ENCODE measurements around the gene THOC6. TPM values are rescaled to one million over a fixed set of nuclear protein-coding genes. Genes with fewer than 3 reads are reported as not detected.

The THOC6 gene
- total RNA-seq, 2 experiments from 2014 or later: 12.0 to 12.9 TPM

DNA sequence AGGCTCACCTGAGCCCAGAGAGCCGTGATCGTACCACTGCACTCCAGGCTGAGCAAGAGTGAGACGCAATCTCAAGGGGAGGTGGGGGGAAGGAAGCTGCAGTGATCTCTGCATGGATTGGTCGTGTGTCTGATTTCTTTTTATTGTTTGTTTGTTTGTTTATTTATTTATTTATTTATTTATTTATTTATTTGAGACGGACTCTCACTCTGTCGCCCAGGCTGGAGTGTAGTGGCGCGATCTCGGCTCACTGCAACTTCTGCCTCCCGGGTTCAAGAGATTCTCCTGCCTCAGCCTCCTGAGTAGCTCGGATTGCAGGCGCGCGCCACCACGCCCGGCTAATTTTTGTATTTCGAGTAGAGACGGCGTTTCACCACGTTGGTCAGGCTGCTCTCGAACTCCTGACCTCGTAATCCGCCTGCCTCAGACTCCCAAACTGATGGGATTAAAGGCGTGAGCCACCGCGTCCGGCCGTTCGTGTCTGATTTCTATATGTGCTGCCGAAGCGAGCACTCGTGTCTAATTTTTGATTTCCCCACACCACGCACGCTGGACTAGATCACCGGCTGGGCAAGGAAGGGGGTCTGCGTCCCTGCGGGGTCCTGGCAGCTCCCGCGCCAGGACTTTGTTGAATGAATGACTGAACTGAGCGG lies 4.1 kb upstream of the THOC6 start:
- H3K36me3 Mint-ChIP-seq (ENCODE audit: low read depth): peaks cover 5% of the 10 kb centered on the region
- intact Hi-C loops (cut with DNase I, micrococcal nuclease): loop anchor here (2.0 to 10.0 kb wide), 3 partner anchors 15 to 435 kb away; no protein-coding TSS in a partner anchor
- ChIA-PET POLR2A (interaction anchor here (0.6 to 3.3 kb wide), 11 partner anchors 10 to 1036 kb away, joined by 3 to 24 read pairs (median 4); partner anchors contain the start of genes NAA60, ZNF213 and ZNF263), CTCF (interaction anchor here (0.7 to 5.4 kb wide), 7 partner anchors 8 to 110 kb away, joined by 3 to 38 read pairs (median 9); no protein-coding TSS in a partner anchor)
- TF ChIP-seq, protein P1, sequence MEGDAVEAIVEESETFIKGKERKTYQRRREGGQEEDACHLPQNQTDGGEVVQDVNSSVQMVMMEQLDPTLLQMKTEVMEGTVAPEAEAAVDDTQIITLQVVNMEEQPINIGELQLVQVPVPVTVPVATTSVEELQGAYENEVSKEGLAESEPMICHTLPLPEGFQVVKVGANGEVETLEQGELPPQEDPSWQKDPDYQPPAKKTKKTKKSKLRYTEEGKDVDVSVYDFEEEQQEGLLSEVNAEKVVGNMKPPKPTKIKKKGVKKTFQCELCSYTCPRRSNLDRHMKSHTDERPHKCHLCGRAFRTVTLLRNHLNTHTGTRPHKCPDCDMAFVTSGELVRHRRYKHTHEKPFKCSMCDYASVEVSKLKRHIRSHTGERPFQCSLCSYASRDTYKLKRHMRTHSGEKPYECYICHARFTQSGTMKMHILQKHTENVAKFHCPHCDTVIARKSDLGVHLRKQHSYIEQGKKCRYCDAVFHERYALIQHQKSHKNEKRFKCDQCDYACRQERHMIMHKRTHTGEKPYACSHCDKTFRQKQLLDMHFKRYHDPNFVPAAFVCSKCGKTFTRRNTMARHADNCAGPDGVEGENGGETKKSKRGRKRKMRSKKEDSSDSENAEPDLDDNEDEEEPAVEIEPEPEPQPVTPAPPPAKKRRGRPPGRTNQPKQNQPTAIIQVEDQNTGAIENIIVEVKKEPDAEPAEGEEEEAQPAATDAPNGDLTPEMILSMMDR (IDR thresholded peaks at IDR 0.05): no peak
- H3K27me3 Mint-ChIP-seq: peaks cover 4% of the 10 kb centered on the region
- Histone ChIP-seq H3K36me3 (ENCODE audit: insufficient read depth, low read length) (no peaks in the 10 kb centered on the region), H3K4me3 (ENCODE audit: low read length) (peak overlapping the region; percentile 63), H3K9me3 (ENCODE audit: control insufficient read depth in 1 of 2, insufficient read depth in 1 of 2, low read length in 2 of 2) (no peaks in the 10 kb centered on the region), H3K27ac (ENCODE audit: low read depth in 1 of 2, low read length in 2 of 2) (no peak overlapping the region), H3K4me1 (ENCODE audit: insufficient read depth, low read length) (peaks cover 66% of the 10 kb centered on the region), H3K27me3 (ENCODE audit: control insufficient read depth in 1 of 2, insufficient read depth in 2 of 2, low read length in 2 of 2) (peaks cover 3 to 4% of the 10 kb centered on the region in 2 experiments)
- DNase-seq (no peak), ATAC-seq (ENCODE audit: poor library complexity) (no peak)
- H3K4me1 Mint-ChIP-seq (ENCODE audit: low read depth): peaks cover 49% of the 10 kb centered on the region
- peak overlapping the region; percentile 87 for H3K4me3 Mint-ChIP-seq
- peak overlapping the region; percentile 51 for H3K27ac Mint-ChIP-seq
- no peaks in the 10 kb centered on the region for H3K9me3 Mint-ChIP-seq

DNA sequence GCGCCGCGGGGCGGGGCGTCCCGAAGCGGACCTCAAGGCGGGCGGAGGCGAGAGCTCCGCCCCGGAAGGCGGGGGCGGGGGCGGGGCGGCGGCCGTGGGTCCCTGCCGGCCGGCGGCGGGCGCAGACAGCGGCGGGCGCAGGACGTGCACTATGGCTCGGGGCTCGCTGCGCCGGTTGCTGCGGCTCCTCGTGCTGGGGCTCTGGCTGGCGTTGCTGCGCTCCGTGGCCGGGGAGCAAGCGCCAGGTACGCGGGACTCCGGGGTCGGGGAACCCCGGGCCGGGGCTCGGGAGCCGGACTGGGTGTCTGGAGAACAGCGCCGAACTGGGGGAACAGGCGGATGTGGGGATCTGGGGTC lies 3.6 kb upstream of the THOC6 start, which contains the start of gene TNFRSF12A:
TNFRSF12A (plus strand) TSS at position 122 of the 357 bp plus-strand sequence; CDS start at position 152, 30 bp downstream.
- ATAC-seq (ENCODE audit: poor library complexity) (no peak), DNase-seq (peak in 12 of 14 experiments; percentile 28 to 88 (median 62))
- ChIA-PET POLR2A (interaction anchor here (0.7 to 3.3 kb wide), 11 partner anchors 10 to 1036 kb away, joined by 3 to 24 read pairs (median 4); partner anchors contain the start of genes NAA60, PKMYT1, ZNF213 and ZNF263), CTCF (interaction anchor here (0.7 to 5.4 kb wide), 7 partner anchors 8 to 109 kb away, joined by 3 to 38 read pairs (median 6); no protein-coding TSS in a partner anchor)
- intact Hi-C loops (cut with DNase I, micrococcal nuclease): loop anchor here (2.0 to 10.0 kb wide), 3 partner anchors 15 to 435 kb away; no protein-coding TSS in a partner anchor
- H3K27me3 ChIP-seq (ENCODE audit: control insufficient read depth in 1 of 2, insufficient read depth in 2 of 2, low read length in 2 of 2): peaks cover 3 to 4% of the 10 kb centered on the region in 2 experiments
- H3K27ac ChIP-seq (ENCODE audit: low read depth in 1 of 2, low read length in 2 of 2): peak within 1 kb of the TSS; percentile 35 to 80
- H3K4me3 ChIP-seq (ENCODE audit: low read length): peak within 1 kb of the TSS; percentile 63
- peak within 1 kb of the TSS; percentile 87 for H3K4me3 Mint-ChIP-seq
- peaks cover 69% of the 10 kb centered on the region for H3K4me1 ChIP-seq (ENCODE audit: insufficient read depth, low read length)
- peaks cover 49% of the 10 kb centered on the region for H3K4me1 Mint-ChIP-seq (ENCODE audit: low read depth)
- H3K9me3 Mint-ChIP-seq: no peaks in the 10 kb centered on the region
- peak within 1 kb of the TSS; percentile 78 for H3K27ac Mint-ChIP-seq
- TF ChIP-seq, protein P1 (IDR thresholded peaks at IDR 0.05): no peak
- peaks cover 4% of the 10 kb centered on the region for H3K27me3 Mint-ChIP-seq
- H3K36me3 Mint-ChIP-seq (ENCODE audit: low read depth): peaks cover 5% of the 10 kb centered on the region
- H3K36me3 ChIP-seq (ENCODE audit: insufficient read depth, low read length): no peaks in the 10 kb centered on the region
- H3K9me3 ChIP-seq (ENCODE audit: control insufficient read depth in 1 of 2, insufficient read depth in 1 of 2, low read length in 2 of 2): no peaks in the 10 kb centered on the region

DNA sequence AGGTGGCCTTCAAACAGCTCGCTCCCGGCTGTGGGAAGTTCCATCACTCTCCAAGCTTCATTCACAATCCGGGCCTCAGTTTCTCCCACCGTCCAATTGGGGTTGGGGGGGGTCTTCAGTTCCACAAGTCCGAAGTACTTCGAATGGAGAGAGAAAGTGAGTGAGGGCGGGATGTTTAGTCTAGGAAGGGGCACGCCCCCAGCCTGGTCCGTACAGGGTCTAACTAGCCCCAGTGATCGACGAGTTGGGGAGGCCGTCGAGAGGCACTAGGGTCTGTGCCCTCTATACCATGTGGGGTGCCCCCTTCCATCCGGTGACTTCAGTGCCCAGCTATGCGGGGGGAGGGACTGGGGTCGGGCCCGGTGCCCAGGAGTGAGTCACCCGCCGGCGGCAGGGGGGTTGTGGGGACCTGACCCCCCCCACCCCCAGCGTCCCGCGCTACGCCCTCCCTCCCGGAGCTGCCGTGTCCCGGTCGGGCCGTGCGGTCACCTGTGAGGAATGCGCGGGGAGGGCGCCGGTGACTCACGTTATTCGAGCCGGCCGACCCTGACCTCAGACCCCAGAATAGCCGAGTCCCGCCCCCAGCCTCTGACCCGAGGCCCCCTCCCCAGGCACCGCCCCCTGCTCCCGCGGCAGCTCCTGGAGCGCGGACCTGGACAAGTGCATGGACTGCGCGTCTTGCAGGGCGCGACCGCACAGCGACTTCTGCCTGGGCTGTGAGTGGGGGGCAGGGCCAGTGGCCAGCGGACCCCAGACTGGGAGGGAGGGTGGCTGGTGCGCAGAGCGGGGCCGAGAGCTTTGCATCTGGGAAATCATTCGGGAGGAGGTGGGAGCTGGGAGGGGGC lies 3.0 kb upstream of the THOC6 start:
- CTCF ChIA-PET: interaction anchor here (0.7 to 5.4 kb wide), 8 partner anchors 8 to 109 kb away, joined by 3 to 38 read pairs (median 6); no protein-coding TSS in a partner anchor
- peaks cover 75% of the 10 kb centered on the region for H3K4me1 ChIP-seq (ENCODE audit: insufficient read depth, low read length)
- H3K36me3 ChIP-seq (ENCODE audit: insufficient read depth, low read length): peaks cover 3% of the 10 kb centered on the region
- Mint-ChIP-seq H3K4me1 (ENCODE audit: low read depth) (peaks cover 49% of the 10 kb centered on the region), H3K36me3 (ENCODE audit: low read depth) (peaks cover 5% of the 10 kb centered on the region), H3K9me3 (no peaks in the 10 kb centered on the region), H3K27ac (peak overlapping the region; percentile 78), H3K4me3 (peak overlapping the region; percentile 85), H3K27me3 (peaks cover 4% of the 10 kb centered on the region)
- no peaks in the 10 kb centered on the region for H3K9me3 ChIP-seq (ENCODE audit: control insufficient read depth in 1 of 2, insufficient read depth in 1 of 2, low read length in 2 of 2)
- POLR2A ChIA-PET: interaction anchor here (0.7 to 3.3 kb wide), 11 partner anchors 9 to 1035 kb away, joined by 3 to 24 read pairs (median 4); partner anchors contain the start of genes NAA60, PKMYT1, ZNF213 and ZNF263
- DNase-seq (peak in 13 of 14 experiments; percentile 45 to 87 (median 70)), ATAC-seq (ENCODE audit: poor library complexity) (peak; percentile 10)
- intact Hi-C loops (cut with DNase I, micrococcal nuclease): loop anchor here (2.0 to 10.0 kb wide), 3 partner anchors 16 to 434 kb away; no protein-coding TSS in a partner anchor
- peak overlapping the region; percentile 35 to 80 for H3K27ac ChIP-seq (ENCODE audit: low read depth in 1 of 2, low read length in 2 of 2)
- H3K27me3 ChIP-seq (ENCODE audit: control insufficient read depth in 1 of 2, insufficient read depth in 2 of 2, low read length in 2 of 2): peaks cover 3 to 4% of the 10 kb centered on the region in 2 experiments
- TF ChIP-seq, protein P1 (IDR thresholded peaks at IDR 0.05): no peak
- peak overlapping the region; percentile 63 for H3K4me3 ChIP-seq (ENCODE audit: low read length)
